Ovary (tissue), 9 donors: ENCODE measurements around the gene PNRC1. TPM values are rescaled to one million over a fixed set of nuclear protein-coding genes. Genes with fewer than 3 reads are reported as not detected.

Source experiments
- DNase-seq, 5 donors: peaks; one replicate each; pipeline ENCODE4 v3.0.0-alpha.2; 2019 to 2020
- H3K27ac ChIP-seq, 2 donors: fragments of 200-600 bp; one replicate each; pipeline versions ENCODE4 v1.5.1 to v1.8.0; 2019 to 2022
- H3K27me3 ChIP-seq: fragments of 200-600 bp; one replicate; pipeline ENCODE4 v1.8.0; 2022
- H3K36me3 ChIP-seq: fragments of 200-600 bp; sonication (generic); one replicate; pipeline ENCODE4 v1.5.1; 2019
- H3K4me1 ChIP-seq: one replicate; pipeline ENCODE4 v1.8.1; 2013; ENCODE audit warnings: mild to moderate bottlenecking, moderate library complexity; ENCODE audit not compliant: insufficient read depth
- H3K4me3 ChIP-seq: fragments of 200-600 bp; sonication (generic); one replicate; pipeline ENCODE4 v1.5.1; 2017
- H3K9me3 ChIP-seq, 2 donors: fragments of 200-600 bp in 1 of 2; sonication (generic) in 1 of 2; one replicate each; pipeline versions ENCODE4 v1.5.1 to v1.8.1; 2013 to 2019; ENCODE audit warnings: mild to moderate bottlenecking in 1 of 2, moderate library complexity in 1 of 2
- EP300 ChIP-seq: sonication (generic); formaldehyde crosslinking; IDR thresholded peaks from one replicate; pipeline ENCODE4 v1.6.1; 2017; ENCODE audit warnings: antibody characterized with exemption
- POLR2A ChIP-seq: fragments of 450-650 bp; IDR thresholded peaks from one replicate; pipeline ENCODE4 v1.6.1; 2017; ENCODE audit warnings: antibody characterized with exemption, mild to moderate bottlenecking, moderate library complexity
- WGBS, 3 donors: extraction: QIAGEN DNeasy Blood & Tissue Kit in 1 of 3; methylation state at CpG; one replicate each; pipeline versions ENCODE4 v1.1.5 to v1.1.7; 2013 to 2017; 5-methylcytosine and 5-hydroxymethylcytosine counted together
- intact Hi-C, 4 donors: fragments of 100-400 bp; cut with DNase I; formaldehyde crosslinking; loops; one replicate each; pipeline versions ENCODE4 v1.11.0 to v1.15.1; 2022 to 2023
- polyA plus RNA-seq, 2 donors: library from polyadenylated mRNA; stranded (reverse); fragments of 200-250 nt in 1 of 2; fragments of 350-450 nt in 1 of 2; fragmentation: Illumina TruSeq in 1 of 2; extraction: RNeasy Lipid Tissue Mini Kit (QIAGEN cat#74804) in 1 of 2; gene quantifications; one replicate each; pipeline ENCODE4 v1.2.3, GENCODE V29; 2013 to 2014
- total RNA-seq, 7 donors: library from RNA; depleted of rRNA in 2 of 7; stranded (reverse); fragments of >200 nt in 2 of 7; fragmentation: NEBNext Ultra II Directional in 3 of 7; extraction: Animal tissue kit (Norgen Biotek cat#: 25700) in 3 of 7; gene quantifications; one replicate each; pipeline versions ENCODE4 v1.1.0 to v1.2.4, GENCODE V29; 2016 to 2023
- TF ChIP-seq, protein P1 (sequence below), 3 donors: fragments of 450-650 bp in 2 of 3; fragments of 200-600 bp in 1 of 3; IDR thresholded peaks; one replicate each; pipeline versions ENCODE4 v1.5.1 to v1.8.0; 2016 to 2022; ENCODE audit warnings: antibody characterized with exemption in 3 of 3, mild to moderate bottlenecking in 1 of 3
- donor health status: DM: no; HTN: no; CAD: no; lungs with moderate emphysema.
- donor health status: DM: no; HTN: no; CAD: no.
- donor health status: Bipolar disorder and iron deficiency.
- donor health status: DM: yes; HTN: yes; CAD: no.
- donor health status: DM: no; HTN: no; CAD: no.
- donor health status: DM: yes; HTN: yes; CAD: no.

PNRC1 gene
- total and polyA plus RNA-seq, 9 donors = 152 to 507 (median 415) TPM

DNA sequence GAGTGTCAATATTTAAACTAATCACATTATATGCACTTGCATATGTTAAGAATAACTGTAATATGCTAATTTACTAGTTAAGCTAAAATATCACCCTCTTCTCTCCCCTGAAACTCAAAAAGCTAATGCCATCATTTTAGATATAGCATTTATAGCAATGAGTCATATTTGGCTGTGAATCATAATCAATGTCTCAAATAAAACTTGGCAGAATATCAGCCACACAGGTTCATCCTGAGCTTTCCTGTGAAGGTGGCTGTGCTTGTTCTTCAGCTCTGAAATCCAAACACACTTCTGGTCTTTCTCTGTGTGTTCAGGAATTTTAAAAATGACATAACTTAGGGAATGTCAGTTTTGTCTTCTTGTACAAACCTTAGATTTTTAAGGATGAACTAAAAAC lies 12.8 kb upstream of the PNRC1 start:
- Histone ChIP-seq H3K4me1 (no peaks in the 10 kb centered on the region), H3K9me3 (no peaks in the 10 kb centered on the region), H3K4me3 (no peak overlapping the region), H3K27ac (no peak overlapping the region), H3K27me3 (no peaks in the 10 kb centered on the region), H3K36me3 (no peaks in the 10 kb centered on the region)
- TF ChIP-seq POLR2A (no peak), EP300 (no peak)
- TF ChIP-seq, protein P1, sequence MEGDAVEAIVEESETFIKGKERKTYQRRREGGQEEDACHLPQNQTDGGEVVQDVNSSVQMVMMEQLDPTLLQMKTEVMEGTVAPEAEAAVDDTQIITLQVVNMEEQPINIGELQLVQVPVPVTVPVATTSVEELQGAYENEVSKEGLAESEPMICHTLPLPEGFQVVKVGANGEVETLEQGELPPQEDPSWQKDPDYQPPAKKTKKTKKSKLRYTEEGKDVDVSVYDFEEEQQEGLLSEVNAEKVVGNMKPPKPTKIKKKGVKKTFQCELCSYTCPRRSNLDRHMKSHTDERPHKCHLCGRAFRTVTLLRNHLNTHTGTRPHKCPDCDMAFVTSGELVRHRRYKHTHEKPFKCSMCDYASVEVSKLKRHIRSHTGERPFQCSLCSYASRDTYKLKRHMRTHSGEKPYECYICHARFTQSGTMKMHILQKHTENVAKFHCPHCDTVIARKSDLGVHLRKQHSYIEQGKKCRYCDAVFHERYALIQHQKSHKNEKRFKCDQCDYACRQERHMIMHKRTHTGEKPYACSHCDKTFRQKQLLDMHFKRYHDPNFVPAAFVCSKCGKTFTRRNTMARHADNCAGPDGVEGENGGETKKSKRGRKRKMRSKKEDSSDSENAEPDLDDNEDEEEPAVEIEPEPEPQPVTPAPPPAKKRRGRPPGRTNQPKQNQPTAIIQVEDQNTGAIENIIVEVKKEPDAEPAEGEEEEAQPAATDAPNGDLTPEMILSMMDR (IDR thresholded peaks at IDR 0.05) = no peak
- intact Hi-C loops = no loop called here
- DNase-seq = no peak

DNA sequence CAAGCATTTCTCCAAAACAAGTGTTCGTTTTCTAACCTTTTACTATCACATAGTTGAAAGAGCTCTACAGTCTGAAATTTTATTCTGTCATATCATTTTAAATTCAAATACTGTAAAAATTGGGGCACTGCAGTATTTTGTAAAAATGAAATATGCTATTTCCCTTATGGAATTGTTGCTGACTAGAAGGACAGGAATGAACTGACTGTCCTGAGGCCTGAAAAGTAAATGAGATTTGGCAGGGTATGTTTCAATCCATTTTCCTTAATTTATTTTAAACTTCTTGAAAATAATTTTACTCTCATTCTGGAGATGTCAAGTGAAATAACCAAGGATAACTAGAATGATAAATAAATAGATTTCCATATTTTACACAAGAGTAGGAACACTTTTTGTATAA lies 11.9 kb upstream of the PNRC1 start:
- intact Hi-C loops = no loop called here
- H3K9me3 ChIP-seq = no peaks in the 10 kb centered on the region
- H3K36me3 ChIP-seq = no peaks in the 10 kb centered on the region
- no peak overlapping the region for H3K27ac ChIP-seq
- H3K27me3 ChIP-seq = no peaks in the 10 kb centered on the region
- TF ChIP-seq EP300 (no peak), POLR2A (no peak)
- TF ChIP-seq, protein P1 (IDR thresholded peaks at IDR 0.05) = no peak
- H3K4me3 ChIP-seq = no peak overlapping the region
- H3K4me1 ChIP-seq = no peaks in the 10 kb centered on the region
- WGBS, 3 donors = 44 to 77% (median 69%) methylated on average over 1 of the region's 1 CpG
- DNase-seq = no peak

DNA sequence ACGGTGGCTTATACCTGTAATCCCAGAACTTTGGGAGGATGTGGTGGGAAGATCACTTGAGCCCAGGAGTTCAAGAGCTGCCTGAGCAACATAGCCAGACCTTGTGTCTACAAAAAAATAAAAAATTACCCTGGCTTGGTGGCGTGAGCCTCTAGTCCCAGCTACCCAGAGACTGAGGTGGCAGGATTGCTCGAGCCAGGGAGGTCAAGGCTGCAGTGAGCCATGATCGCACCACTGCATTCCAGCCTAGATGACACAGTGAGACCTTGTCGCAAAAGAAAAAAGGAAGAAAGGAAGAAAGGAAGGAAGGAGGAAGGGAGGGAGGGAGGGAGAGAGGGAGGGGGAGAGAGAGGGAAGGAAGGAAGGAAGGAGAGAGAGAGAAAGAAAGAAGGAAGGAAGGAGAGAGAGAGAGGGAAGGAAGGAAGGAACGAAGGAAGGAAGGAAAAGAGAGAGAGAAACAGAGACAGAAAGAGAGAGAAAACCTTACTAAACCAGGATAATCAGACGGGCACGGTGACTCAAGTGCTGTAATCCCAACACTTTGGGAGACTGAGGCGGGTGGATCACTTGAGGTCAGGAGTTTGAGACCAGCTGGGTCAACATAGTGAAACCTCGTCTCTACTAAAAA lies 10.9 kb upstream of the PNRC1 start:
- Histone ChIP-seq H3K27me3 (no peaks in the 10 kb centered on the region), H3K27ac (no peak overlapping the region), H3K36me3 (no peaks in the 10 kb centered on the region), H3K4me3 (no peak overlapping the region), H3K9me3 (no peaks in the 10 kb centered on the region), H3K4me1 (no peaks in the 10 kb centered on the region)
- intact Hi-C loops = no loop called here
- TF ChIP-seq POLR2A (no peak), EP300 (no peak)
- TF ChIP-seq, protein P1 (IDR thresholded peaks at IDR 0.05) = no peak
- WGBS, 3 donors = 82 to 94% (median 83%) methylated on average over 10 of the region's 10 CpGs
- DNase-seq = no peak

DNA sequence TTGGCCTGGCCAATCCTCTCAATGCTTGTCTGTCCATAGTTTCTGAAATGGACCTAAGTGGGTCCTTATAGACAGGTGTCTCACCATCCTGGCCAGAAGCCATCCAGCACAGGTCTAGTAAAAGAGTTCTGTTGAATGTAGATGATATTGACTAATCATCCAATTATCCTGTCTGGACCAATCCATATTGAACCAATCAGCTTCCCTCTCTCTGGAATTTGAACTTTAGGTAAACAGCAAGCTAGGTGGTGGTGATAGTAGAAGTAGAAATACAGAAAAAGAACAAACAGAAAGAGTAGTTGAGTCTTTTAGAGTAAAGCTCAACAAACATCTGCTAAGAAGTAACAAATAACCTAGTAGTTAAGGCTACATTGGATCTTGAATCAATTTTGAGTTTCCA lies 9.5 kb upstream of the PNRC1 start:
- intact Hi-C loops = no loop called here
- Histone ChIP-seq H3K27ac (no peak overlapping the region), H3K27me3 (no peaks in the 10 kb centered on the region), H3K4me3 (no peak overlapping the region), H3K36me3 (no peaks in the 10 kb centered on the region), H3K9me3 (no peaks in the 10 kb centered on the region), H3K4me1 (no peaks in the 10 kb centered on the region)
- TF ChIP-seq EP300 (no peak), POLR2A (no peak)
- TF ChIP-seq, protein P1 (IDR thresholded peaks at IDR 0.05) = no peak
- DNase-seq = no peak
